GM08714 (cell line): ENCODE results near the gene ADARB1.

Experiments used
- H3K4me3 ChIP-seq: fragments of 200-500 bp; sonication (Bioruptor generic); 2 replicates; pipeline ENCODE4 v1.5.1; 2014; ENCODE audit warnings: mild to moderate bottlenecking, low read length, inconsistent platforms
- ZNF274 ChIP-seq: IDR thresholded peaks from 2 replicates; pipeline ENCODE4 v1.6.1; 2012; ENCODE audit warnings: mild to moderate bottlenecking, low read depth, low read length

ADARB1 gene

DNA sequence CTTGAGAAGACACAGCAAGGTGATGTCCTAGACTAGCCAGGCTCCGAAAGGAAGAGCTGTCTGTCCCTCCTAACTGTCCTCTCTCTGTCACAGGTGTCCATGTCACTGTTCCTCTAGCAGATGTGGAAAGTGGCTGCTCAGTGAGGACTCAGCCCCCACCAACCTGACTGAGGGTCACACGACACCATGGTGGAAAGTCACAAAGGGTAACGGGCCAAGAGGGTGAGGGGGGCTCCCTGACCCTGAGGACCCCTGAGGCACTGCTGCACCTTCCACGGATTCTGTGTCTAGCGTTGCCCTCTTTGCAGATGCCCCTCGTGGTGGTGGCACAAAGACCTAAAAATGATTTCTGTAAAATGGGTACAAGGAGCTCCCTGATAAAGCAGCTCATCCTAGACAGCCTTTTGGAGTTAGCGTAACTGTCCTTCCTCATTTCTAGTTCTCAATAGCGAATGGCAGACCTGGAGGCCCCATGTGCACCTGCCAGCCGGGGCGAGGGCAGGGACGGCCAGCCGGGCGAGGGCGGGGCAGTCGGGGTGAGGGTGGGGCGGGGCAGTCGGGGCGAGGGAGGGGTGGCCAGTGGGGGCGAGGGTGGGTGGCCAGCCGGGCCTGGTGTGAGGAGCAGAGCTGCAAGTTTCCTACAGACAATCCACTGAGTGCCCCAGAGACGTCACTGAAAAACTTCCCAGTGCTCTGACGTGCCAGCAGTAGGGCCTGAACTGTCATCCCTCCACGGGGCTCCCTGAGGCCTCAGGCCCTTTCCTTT lies 189.9 kb downstream of the ADARB1 start:
- no peak for TF ChIP-seq ZNF274
- no peak overlapping the region for H3K4me3 ChIP-seq

DNA sequence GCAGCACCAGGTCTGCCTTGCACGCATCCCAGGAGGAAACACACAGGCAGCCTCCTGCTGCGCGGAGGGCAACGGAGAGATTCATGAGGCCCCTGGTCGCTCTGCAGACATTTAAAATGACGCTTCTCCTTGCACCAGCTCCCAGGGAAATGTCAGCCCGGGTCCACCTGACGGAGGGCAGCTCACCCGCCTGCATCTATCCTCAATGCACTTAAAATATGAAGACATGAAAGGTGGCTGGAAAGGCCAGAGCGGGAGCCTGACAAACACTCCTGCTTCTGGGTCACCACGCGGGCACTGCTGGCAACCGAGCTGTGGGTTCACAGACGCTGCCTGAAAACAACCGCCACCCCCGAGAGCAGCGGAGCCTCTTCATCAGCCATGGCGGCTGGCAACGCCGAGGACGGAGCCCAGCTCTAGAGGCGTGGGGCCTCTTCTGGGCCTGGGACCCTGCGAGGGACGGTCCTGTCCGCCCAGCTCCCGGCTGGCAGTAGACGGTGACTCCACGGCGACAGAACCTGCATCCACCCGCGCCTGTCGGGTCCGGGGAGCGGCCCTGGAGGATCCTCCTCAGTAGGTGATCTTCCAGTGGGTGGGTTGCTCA lies 190.6 kb downstream of the ADARB1 start:
- TF ChIP-seq ZNF274 = no peak
- H3K4me3 ChIP-seq = no peak overlapping the region

DNA sequence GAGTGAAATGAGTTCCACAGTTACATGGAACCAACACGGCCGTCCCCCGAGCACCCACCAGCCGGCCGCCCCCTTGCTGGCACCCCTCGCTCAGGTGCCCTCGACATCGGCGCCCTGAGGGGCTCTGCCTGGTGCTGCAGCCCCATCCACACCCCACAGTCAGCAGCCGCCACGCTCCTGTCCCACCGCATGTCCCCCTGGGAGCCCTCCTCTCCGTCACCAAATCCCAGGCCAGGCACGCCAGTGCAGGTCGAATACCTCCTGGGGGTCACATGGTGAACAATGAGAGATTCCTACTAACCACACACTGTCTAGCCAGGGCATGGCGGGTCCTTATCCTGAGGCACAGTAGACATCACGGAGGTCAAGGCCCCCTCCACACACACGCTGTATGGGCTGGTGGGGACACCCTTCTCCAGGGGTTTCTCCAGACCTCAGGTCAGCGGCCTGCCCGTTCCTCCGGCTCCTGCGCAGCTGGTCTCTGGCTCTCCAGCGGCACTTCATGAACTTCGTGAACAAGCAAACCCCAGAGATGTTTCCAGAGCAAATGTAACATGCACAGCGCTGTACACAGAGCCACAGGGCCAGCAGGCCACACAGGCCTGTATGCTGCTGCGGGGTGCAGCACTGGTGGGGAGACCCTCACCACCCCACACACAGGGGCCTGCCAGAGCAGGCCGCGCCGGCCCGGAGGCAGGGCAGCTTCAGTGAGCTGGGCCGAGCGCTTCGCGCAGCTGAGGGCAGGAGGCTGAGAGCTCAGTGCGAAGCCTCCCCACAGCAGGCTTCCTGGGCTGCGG lies 191.5 kb downstream of the ADARB1 start:
- TF ChIP-seq ZNF274 = no peak

DNA sequence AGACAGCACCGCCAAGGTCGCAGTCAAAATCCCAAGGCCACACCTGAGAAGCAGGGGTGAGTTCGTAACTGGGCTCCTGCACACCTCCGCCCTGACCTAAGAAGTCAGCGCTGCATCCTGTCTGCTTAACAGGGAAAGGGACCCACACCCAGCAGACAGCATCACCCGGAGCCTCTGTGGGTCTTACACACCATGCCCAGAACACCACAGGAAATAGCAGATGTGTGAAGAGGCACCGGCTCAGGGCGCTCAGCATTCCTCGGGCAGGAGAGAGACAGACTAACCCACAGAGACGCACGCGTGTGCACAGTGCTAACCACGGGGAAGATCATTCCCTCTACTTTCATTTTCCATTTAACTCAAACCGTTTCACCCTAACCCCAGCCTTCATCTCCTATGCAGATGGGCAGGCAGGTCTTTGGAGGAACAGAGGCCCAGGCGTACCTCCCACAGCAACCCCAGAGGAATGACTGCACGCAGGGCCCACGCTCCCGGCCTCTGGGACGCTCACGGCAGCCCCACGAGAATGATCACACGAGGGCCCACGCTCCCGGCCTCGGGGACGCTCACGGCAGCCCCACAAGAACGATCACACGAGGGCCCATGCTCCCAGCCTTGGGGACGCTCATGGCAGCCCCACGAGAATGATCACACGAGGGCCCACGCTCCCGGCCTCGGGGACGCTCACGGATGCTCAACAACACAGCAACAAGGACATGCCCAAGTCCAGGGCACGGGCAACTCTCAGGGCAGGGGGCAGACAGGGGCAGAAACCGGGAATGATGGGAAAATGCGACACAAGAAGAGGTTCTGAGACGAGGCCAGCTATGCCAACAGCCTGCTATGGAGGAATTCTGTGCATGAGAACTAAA lies 192.4 kb downstream of the ADARB1 start:
- no peak for TF ChIP-seq ZNF274
- no peak overlapping the region for H3K4me3 ChIP-seq

More for the DNA sequence above, 191.5 kb downstream of the ADARB1 start:
- no peak overlapping the region for H3K4me3 ChIP-seq

DNA sequence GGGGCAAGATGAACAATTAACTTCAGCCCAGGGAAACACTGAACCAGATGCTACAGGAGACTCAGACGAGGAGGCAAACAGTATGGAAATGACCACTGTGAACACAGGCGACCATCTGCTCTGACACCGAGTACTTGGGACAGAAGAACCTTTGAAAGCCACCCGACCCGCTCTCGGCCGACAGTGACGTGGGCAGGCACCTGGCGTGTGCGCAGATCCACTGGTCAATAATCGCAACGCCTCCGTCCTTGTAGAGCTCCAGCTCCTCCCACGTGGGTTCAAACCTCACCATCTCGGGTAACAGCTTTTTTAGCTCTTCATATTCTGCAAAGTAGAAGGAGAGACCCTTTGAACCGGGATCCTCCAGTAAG lies 193.0 kb downstream of the ADARB1 start:
- no peak for TF ChIP-seq ZNF274
- no peak overlapping the region for H3K4me3 ChIP-seq

DNA sequence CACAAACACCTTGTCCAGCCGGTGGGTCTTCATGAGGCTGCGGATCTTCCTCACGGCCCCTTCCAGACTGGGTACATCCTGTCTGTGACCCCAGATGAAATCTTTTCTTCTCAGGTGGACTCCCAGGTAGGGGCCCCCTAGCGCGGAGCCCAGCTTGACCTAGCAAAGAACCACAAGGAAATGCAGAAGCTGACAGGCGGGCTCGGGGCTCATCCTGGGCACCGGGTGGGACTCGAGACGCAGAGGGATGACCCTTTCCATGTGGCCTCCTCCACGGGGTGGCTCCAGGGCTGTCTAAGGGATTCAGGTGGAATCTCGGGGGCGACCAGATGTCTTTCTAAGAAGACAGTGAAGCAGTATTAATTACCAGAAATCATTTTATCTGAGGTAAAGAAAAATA lies 195.5 kb downstream of the ADARB1 start:
- no peak overlapping the region for H3K4me3 ChIP-seq
- no peak for TF ChIP-seq ZNF274

DNA sequence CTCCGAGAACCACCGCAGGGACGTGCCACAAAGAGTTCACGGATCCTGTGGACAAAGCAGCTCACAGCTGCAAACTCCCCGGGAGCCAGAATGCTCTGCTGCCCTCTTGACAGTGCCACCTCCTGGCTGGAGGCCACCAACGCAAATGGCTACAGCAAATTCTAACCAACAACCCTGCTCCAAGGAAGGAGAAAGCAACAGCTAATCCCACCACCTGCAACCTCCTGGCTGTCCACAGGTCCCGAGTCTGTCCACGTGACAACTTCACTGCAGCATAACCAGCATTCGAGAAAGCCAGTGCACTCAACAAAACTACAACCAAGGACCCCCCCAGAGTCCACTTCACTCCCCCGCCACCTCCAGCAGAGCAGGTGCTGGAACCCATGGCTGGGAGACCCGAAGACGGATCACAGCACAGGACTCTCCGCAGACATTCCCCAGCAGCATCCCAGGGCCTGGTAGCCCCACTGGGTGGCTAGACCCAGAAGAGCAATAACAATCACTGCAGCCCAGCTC lies 196.0 kb downstream of the ADARB1 start:
- no peak for TF ChIP-seq ZNF274
- no peak overlapping the region for H3K4me3 ChIP-seq
